HUES64 (cell line): ENCODE data around the gene ZRANB2.

ENCODE experiments used
- H3K27ac ChIP-seq: 2 replicates; pipeline ENCODE4 v1.7.0; 2013; ENCODE audit warnings: low read depth, low read length, inconsistent platforms
- H3K27me3 ChIP-seq: 2 replicates; pipeline ENCODE4 v1.6.1; 2013; ENCODE audit warnings: mild to moderate bottlenecking, low read length; ENCODE audit not compliant: insufficient read depth
- H3K36me3 ChIP-seq: 2 replicates; pipeline ENCODE4 v1.6.1; 2013; ENCODE audit warnings: mild to moderate bottlenecking, low read length; ENCODE audit not compliant: insufficient read depth
- H3K4me1 ChIP-seq: 2 replicates; pipeline ENCODE4 v1.6.1; 2013; ENCODE audit warnings: mild to moderate bottlenecking, low read length, moderate library complexity; ENCODE audit not compliant: insufficient read depth
- H3K4me3 ChIP-seq: 2 replicates; pipeline ENCODE4 v1.5.1; 2013; ENCODE audit warnings: mild to moderate bottlenecking, low read length, moderate library complexity
- H3K9ac ChIP-seq: 2 replicates; pipeline ENCODE4 v1.6.1; 2013; ENCODE audit warnings: mild to moderate bottlenecking, low read depth, low read length
- H3K9me3 ChIP-seq: 2 replicates; pipeline ENCODE4 v1.6.1; 2013; ENCODE audit warnings: low read depth, low read length; ENCODE audit not compliant: insufficient read depth
- WGBS: fragments of 150-250, 120-280 bp; methylation state at CpG from one replicate; pipeline ENCODE4 v1.1.7; 2013; ENCODE audit warnings: missing lambda C conversion rate; 5-methylcytosine and 5-hydroxymethylcytosine counted together

ZRANB2 gene

GRCh38 chr1:71068325-71069240, 12.3 kb downstream of the ZRANB2 start:
- peaks cover 100% of the 10 kb centered on the region for H3K36me3 ChIP-seq
- WGBS = 96% methylated on average over 3 of the region's 6 CpGs
- no peaks in the 10 kb centered on the region for H3K9me3 ChIP-seq
- no peak overlapping the region for H3K27ac ChIP-seq
- no peaks in the 10 kb centered on the region for H3K4me1 ChIP-seq
- no peaks in the 10 kb centered on the region for H3K27me3 ChIP-seq
- no peak overlapping the region for H3K9ac ChIP-seq
- H3K4me3 ChIP-seq = no peak overlapping the region

DNA sequence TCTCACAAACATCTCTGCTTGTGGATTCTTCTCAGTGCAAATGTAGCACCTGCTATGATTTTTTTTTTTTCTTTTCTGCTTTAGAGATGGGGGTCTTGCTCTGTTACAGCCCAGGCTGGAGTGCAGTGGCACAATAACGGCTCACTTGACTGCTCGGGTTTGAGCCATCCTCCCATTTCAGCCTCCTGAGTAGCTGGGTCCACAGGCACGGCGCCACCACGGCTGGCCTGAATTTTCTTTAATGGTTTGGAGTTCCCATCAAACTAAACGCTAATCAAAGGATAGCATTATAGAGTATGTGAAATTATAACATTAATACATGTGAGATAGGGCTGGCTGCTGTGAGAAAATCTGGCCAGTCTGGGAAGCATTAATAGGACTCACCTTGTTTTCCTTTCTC, 26.0 kb downstream of the ZRANB2 start:
- Histone ChIP-seq H3K27ac (no peak overlapping the region), H3K9ac (no peak overlapping the region), H3K27me3 (no peaks in the 10 kb centered on the region), H3K4me1 (no peaks in the 10 kb centered on the region), H3K36me3 (peaks cover 26% of the 10 kb centered on the region), H3K9me3 (no peaks in the 10 kb centered on the region), H3K4me3 (no peak overlapping the region)
- 94% methylated on average over 6 of the region's 6 CpGs for WGBS

GRCh38 chr1:71054281-71054731, 26.5 kb downstream of the ZRANB2 start:
- Histone ChIP-seq H3K9ac (no peak overlapping the region), H3K27me3 (peaks cover 3% of the 10 kb centered on the region; the same call in 1 of the 2 replicates), H3K4me1 (no peaks in the 10 kb centered on the region), H3K4me3 (no peak overlapping the region), H3K36me3 (peaks cover 22% of the 10 kb centered on the region), H3K27ac (no peak overlapping the region), H3K9me3 (no peaks in the 10 kb centered on the region)
- WGBS = 92% methylated on average over 15 of the region's 15 CpGs

DNA sequence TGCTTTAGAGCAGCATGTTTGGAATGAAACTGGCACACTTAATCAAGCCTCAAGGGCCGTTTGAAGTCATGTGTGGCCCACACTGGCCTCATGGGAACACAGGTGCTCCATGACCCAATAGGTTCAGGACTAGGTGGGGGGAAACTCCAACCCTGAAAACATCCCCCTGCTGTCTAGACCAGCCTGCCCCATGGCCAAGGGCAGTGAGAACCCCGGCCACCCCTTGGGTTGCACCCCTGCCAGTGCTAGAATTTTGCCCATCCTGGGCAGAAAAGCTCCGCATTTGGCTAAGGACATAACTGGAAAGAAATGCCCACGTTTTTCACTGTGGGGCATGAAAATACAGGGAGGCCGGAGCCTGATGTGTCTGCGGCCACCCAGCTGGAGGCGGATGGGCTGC, 27.1 kb downstream of the ZRANB2 start:
- no peaks in the 10 kb centered on the region for H3K4me1 ChIP-seq
- H3K4me3 ChIP-seq = no peak overlapping the region
- H3K36me3 ChIP-seq = peaks cover 16% of the 10 kb centered on the region
- H3K27me3 ChIP-seq = peaks cover 9% of the 10 kb centered on the region
- H3K27ac ChIP-seq = no peak overlapping the region
- H3K9me3 ChIP-seq = no peaks in the 10 kb centered on the region
- WGBS = 75% methylated on average over 7 of the region's 7 CpGs
- no peak overlapping the region for H3K9ac ChIP-seq

DNA sequence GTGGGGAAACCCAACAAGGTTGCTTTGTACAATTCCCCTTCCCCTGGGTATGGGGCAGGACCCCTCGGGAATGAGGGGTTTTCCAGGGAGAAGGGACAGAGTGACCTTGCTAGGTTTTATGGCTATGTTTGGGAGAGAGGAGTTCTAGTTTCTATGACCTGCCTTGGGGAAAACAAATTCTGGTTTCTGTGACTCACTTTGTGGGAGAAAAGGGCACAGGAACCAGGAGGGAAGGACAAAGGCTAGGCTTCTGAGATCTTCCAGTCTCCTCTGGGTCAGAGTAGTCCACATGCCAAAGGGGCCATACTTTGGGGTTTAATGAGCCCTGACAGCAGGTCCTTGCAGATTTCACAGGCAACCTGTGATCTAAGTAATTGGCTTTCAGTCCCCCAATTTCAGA, 27.7 kb downstream of the ZRANB2 start:
- no peak overlapping the region for H3K4me3 ChIP-seq
- peaks cover 5% of the 10 kb centered on the region; the same call in 1 of the 2 replicates for H3K4me1 ChIP-seq
- H3K9ac ChIP-seq = no peak overlapping the region
- H3K9me3 ChIP-seq = no peaks in the 10 kb centered on the region
- H3K27me3 ChIP-seq = peaks cover 15% of the 10 kb centered on the region
- no peak overlapping the region for H3K27ac ChIP-seq
- peaks cover 10% of the 10 kb centered on the region for H3K36me3 ChIP-seq
- 85% methylated on average over 1 of the region's 1 CpG for WGBS

GRCh38 chr1:71049951-71050598, 30.8 kb downstream of the ZRANB2 start:
- no peak overlapping the region for H3K4me3 ChIP-seq
- WGBS = 0% methylated on average over 1 of the region's 1 CpG
- H3K9ac ChIP-seq = no peak overlapping the region
- H3K36me3 ChIP-seq = no peaks in the 10 kb centered on the region
- no peaks in the 10 kb centered on the region for H3K9me3 ChIP-seq
- peaks cover 8% of the 10 kb centered on the region; the same call in 1 of the 2 replicates for H3K4me1 ChIP-seq
- peaks cover 41% of the 10 kb centered on the region for H3K27me3 ChIP-seq
- H3K27ac ChIP-seq = no peak overlapping the region

DNA sequence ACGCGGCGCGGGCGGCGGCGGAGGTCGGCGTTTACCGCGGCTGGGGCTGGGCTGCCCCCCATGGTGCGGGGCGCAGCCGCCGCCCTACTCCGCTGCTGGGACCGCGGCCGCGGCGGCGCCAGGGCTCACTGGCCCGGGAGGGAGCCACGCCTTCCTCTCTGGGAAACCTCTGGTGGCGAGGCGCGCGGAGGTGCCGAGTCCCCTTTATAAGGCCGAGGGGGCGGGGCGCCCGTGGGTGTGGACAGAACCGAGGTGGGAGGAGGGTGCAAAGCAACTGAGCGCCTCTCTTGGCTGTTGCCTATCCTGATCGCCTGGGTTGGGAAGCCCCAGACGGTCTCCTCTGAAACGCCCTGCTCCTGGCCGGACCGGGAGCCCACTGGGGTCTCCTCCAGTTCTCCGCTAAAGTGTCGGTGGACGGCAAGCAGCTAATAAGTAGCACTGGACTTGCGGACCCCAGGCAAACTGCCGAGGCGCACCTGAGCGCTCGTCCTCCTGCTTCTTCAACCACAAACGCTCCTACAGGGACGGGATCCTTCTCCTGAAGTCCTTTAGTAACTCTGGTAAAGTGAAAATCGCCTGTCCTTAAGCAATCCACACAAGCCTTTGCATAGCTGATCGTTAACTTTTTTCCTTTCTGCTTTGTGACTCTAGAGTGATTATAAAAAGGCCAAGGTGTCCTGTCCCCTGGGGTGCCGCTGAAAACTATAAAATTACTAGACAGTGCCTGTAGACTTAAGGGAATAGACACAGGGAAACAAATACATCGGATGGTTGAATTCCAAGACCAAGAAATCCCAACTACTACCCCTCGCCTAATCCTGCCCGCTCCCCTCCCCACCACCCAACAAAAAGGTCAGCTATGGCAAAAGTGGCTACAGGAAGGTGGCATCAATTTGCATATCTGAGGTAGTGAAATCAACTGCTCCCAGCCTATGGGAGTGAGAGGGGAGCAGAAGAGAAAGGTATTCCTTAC, 32.9 kb downstream of the ZRANB2 start, which contains the start of gene PTGER3:
Gene PTGER3 (minus strand): TSS at position 182 of the 973 bp plus-strand sequence. CDS start 239 bp downstream, outside the sequence.
- H3K4me1 ChIP-seq = peaks cover 8% of the 10 kb centered on the region; the same call in 1 of the 2 replicates
- H3K27me3 ChIP-seq = peaks cover 41% of the 10 kb centered on the region
- H3K4me3 ChIP-seq = peak within 1 kb of the TSS; percentile 59
- 4% methylated on average over 55 of the region's 56 CpGs for WGBS
- no peaks in the 10 kb centered on the region for H3K36me3 ChIP-seq
- H3K9ac ChIP-seq = peak within 1 kb of the TSS; percentile 8; the same call in 1 of the 2 replicates
- H3K9me3 ChIP-seq = no peaks in the 10 kb centered on the region
- no peak within 1 kb of the TSS for H3K27ac ChIP-seq

- Histone ChIP-seq H3K9ac (peak overlapping the region; percentile 8; the same call in 1 of the 2 replicates), H3K4me1 (peaks cover 8% of the 10 kb centered on the region; the same call in 1 of the 2 replicates), H3K27me3 (peaks cover 41% of the 10 kb centered on the region), H3K27ac (no peak overlapping the region), H3K36me3 (no peaks in the 10 kb centered on the region), H3K9me3 (no peaks in the 10 kb centered on the region), H3K4me3 (peak overlapping the region; percentile 59)
- 42% methylated on average over 73 of the region's 73 CpGs for WGBS
These were observed 33.8 kb downstream of the ZRANB2 start for GRCh38 chr1:71046891-71047634.

GRCh38 chr1:71045463-71046028, 35.3 kb downstream of the ZRANB2 start:
- H3K27ac ChIP-seq = no peak overlapping the region
- H3K9me3 ChIP-seq = no peaks in the 10 kb centered on the region
- H3K27me3 ChIP-seq = peaks cover 41% of the 10 kb centered on the region
- no peak overlapping the region for H3K4me3 ChIP-seq
- H3K36me3 ChIP-seq = no peaks in the 10 kb centered on the region
- no peak overlapping the region for H3K9ac ChIP-seq
- 91% methylated on average over 16 of the region's 16 CpGs for WGBS
- H3K4me1 ChIP-seq = peaks cover 8% of the 10 kb centered on the region; the same call in 1 of the 2 replicates

- no peak overlapping the region for H3K4me3 ChIP-seq
These were observed 36.0 kb downstream of the ZRANB2 start for GRCh38 chr1:71044833-71045232.

More at GRCh38 chr1:71044833-71045232, 36.0 kb downstream of the ZRANB2 start:
- H3K36me3 ChIP-seq = no peaks in the 10 kb centered on the region
- H3K27me3 ChIP-seq = peaks cover 41% of the 10 kb centered on the region
- H3K27ac ChIP-seq = no peak overlapping the region
- H3K4me1 ChIP-seq = peaks cover 8% of the 10 kb centered on the region; the same call in 1 of the 2 replicates
- no peak overlapping the region for H3K9ac ChIP-seq
- 88% methylated on average over 1 of the region's 1 CpG for WGBS
- no peaks in the 10 kb centered on the region for H3K9me3 ChIP-seq
